Measurements from ENCODE around the gene ARHGEF6.

Gene ARHGEF6

GRCh38 chrX:136718091-136718490 is 62.6 kb downstream of the ARHGEF6 start:
- TF ChIP-seq FOXP2 (optimal IDR thresholded peaks at IDR 0.05; ENCODE audit: borderline replicate concordance, extremely low read depth, extremely low read length, insufficient read depth) (no peak), SIN3A (IDR thresholded peaks at IDR 0.05; ENCODE audit: borderline replicate concordance, insufficient read depth, low read length) (no peak), REST (IDR thresholded peaks at IDR 0.05; ENCODE audit: insufficient read depth in 1 of 2, low read depth in 2 of 2, low read length in 2 of 2) (no peak), TAF1 (IDR thresholded peaks at IDR 0.05; ENCODE audit: borderline replicate concordance, insufficient read depth, low read length) (no peak), POLR2AphosphoS5 (IDR thresholded peaks at IDR 0.05; ENCODE audit: low read depth, low read length) (no peak)

GRCh38 chrX:136714626-136715599 is 65.8 kb downstream of the ARHGEF6 start:
- no peak for TF ChIP-seq REST (IDR thresholded peaks at IDR 0.05; ENCODE audit: insufficient read depth in 1 of 2, low read depth in 2 of 2, low read length in 2 of 2)

- no peak for TF ChIP-seq POLR2AphosphoS5 (IDR thresholded peaks at IDR 0.05; ENCODE audit: low read depth, low read length)
Measured at GRCh38 chrX:136712650-136713310, 68.0 kb downstream of the ARHGEF6 start.

- no peak for TF ChIP-seq FOXP2 (optimal IDR thresholded peaks at IDR 0.05; ENCODE audit: borderline replicate concordance, extremely low read depth, extremely low read length, insufficient read depth)
Measured at GRCh38 chrX:136711147-136711546, 69.6 kb downstream of the ARHGEF6 start.

GRCh38 chrX:136710325-136710951 is 70.3 kb downstream of the ARHGEF6 start:
- TF ChIP-seq SIN3A (IDR thresholded peaks at IDR 0.05; ENCODE audit: borderline replicate concordance, insufficient read depth, low read length) (no peak), REST (IDR thresholded peaks at IDR 0.05; ENCODE audit: insufficient read depth in 1 of 2, low read depth in 2 of 2, low read length in 2 of 2) (no peak), POLR2AphosphoS5 (IDR thresholded peaks at IDR 0.05; ENCODE audit: low read depth, low read length) (no peak), TAF1 (IDR thresholded peaks at IDR 0.05; ENCODE audit: borderline replicate concordance, insufficient read depth, low read length) (no peak), FOXP2 (optimal IDR thresholded peaks at IDR 0.05; ENCODE audit: borderline replicate concordance, extremely low read depth, extremely low read length, insufficient read depth) (no peak)

- TF ChIP-seq SIN3A (IDR thresholded peaks at IDR 0.05; ENCODE audit: borderline replicate concordance, insufficient read depth, low read length) (no peak), POLR2AphosphoS5 (IDR thresholded peaks at IDR 0.05; ENCODE audit: low read depth, low read length) (no peak), REST (IDR thresholded peaks at IDR 0.05; ENCODE audit: insufficient read depth in 1 of 2, low read depth in 2 of 2, low read length in 2 of 2) (no peak), FOXP2 (optimal IDR thresholded peaks at IDR 0.05; ENCODE audit: borderline replicate concordance, extremely low read depth, extremely low read length, insufficient read depth) (no peak), TAF1 (IDR thresholded peaks at IDR 0.05; ENCODE audit: borderline replicate concordance, insufficient read depth, low read length) (no peak)
Measured at GRCh38 chrX:136708348-136708747, 72.4 kb downstream of the ARHGEF6 start.
